HG02938 (cell line): ENCODE results near the gene SLC27A1.
A peak's percentile ranks its signal among the peaks of the same experiment; 100 is the strongest.
"Not testable (repeated sequence)": the region's sequence is repeated elsewhere in the genome, so short reads cannot be mapped to it uniquely, and the experiment has no call there.

ENCODE experiments used
- ATAC-seq: cut with Tn5 transposase; IDR thresholded peaks from one replicate; pipeline ENCODE4 v1.9.1; 2021; ENCODE audit warnings: mild to moderate bottlenecking, moderate library complexity; ENCODE audit not compliant: unreplicated experiment

Gene SLC27A1

DNA sequence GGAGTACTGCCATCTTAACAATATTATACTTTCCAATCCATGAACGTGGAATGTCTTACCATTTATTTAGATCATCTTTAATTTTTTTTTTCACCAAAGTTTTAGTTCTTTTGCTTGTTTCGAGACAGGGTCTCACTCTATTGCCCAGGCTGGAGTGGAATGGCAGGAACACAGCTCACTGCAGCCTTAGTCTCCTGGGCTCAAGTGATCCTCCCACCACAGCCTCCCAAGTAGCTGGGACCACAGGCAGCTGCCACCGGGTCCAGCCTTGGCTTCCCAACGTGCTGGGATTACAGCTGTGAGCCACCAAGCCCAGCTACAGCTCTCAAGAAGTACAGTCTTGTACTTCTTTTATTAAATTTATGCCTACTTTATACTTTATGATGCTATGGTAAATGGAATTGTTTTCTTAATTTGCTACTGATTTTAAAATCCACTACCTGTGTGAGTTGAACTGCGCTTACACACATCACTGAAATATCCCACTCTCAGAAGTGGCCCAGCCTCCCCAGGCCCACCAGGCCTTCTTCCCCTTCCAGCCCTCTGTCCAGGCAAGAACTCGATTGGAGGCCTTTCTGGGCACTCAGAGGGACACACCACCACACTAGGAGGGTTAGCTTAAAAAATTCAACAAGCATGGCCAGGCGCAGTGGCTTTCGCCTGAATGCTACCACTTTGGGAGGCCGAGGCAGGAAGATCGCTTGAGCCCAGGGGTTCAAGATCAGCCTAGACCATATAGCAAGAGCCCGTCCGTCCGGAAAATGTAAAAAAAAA is 40.1 kb downstream of the SLC27A1 start:
- ATAC-seq: no peak

DNA sequence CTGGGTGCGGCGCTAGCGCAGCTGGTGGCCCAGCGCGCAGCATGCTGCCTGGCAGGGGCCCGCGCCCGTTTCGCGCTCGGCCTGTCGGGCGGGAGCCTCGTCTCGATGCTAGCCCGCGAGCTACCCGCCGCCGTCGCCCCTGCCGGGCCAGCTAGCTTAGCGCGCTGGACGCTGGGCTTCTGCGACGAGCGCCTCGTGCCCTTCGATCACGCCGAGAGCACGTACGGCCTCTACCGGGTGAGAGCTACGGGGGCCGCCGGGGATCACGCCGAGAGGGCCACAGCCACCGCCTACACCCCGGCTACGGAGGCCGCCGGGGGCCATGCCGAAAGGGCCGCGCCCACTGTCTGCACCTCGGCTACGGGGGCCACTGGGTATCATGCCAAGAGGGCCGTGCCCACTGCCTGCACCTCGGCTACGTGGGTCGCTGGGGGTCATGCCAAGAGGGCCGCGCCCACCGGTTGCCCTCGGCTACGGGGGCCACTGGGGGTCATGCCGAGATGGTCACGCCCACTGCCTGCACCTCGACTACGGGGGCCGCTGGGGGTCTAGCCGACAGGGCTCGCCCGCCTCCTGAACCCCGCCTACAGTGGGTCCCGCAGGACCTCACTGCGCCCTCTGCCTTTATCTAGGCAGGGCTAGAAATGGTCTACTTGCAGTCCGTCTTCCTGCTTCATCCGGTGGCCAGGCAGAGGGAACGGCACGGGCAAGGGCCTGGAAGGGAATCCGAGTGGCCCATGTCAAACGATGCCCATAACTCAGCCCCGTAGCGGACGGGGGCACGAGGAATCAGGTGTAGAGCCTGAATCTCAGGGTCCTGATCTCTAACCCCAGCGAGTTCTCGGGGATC is 41.6 kb downstream of the SLC27A1 start:
- peak; percentile 57 for ATAC-seq

DNA sequence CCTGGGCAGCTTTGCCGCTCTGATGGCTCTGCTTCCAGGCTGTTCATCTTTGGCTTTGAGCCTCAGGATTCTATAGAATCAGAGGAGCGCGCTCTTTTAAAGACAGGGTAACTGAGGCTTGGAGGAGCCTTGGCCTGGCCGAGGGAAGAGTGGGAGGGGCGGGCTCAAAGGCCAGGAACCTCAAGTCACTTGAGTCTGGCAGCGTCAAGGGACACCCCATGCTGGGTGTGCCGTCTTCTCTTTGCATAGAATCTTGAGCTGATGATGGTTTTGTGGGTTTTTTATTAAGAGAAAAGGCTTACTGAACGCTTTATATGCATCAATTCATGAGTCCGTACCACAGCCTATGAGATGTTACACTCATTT is 42.2 kb downstream of the SLC27A1 start:
- no peak for ATAC-seq

DNA sequence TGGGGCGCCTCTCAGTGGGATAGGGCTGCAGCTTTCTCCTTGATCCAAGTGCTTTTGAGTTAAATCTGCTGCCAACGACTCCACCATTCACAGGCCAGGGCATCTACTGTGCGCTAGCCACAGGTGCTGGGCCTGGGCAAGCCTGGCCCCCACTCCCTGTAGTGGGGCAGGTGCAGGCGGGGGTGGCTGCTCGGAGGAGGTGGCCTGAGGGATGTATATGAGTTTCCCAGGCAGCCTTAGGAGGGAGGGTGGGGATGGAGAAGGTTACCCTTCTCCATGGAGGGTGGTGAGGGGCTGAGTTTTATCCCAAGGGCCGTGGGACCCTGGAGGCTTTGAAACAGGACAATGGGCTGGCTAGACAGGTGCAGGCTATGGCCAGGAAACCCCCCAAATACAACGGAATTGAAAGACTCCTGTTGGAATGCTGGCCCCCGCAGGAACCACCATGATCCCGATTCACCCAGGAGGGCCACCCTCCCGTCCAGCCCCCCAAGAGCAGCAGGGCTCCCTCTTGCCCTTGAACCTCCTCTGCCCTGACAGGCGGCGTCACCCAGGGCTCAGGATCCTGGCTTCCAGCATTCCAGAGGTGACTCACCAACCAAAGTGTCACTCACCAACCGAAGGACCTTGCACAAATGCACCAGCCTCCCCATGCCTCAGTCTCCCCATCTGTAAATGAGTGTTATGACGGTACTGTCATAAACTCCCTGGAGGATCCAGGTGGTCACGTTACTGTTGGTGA is 45.3 kb downstream of the SLC27A1 start:
- no peak for ATAC-seq

DNA sequence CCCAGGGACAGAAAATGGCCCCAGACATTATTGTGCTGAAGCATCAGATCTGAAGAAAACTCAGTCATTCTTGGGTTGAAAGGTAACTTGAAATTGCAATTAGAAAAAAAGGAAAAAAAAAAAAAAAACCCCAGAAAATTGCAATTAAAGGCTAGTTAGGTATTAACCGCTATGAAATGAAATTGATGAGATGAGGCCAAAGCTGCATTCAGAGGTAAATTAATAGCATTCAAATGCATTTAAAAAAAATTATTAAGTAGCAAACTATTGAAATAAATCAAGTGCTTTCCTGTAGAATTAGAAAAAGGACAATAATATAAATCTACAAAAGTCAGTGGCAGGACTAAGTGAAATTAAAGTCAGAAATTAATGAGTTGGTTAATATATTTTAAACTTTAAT is 47.6 kb downstream of the SLC27A1 start:
- ATAC-seq: no peak

DNA sequence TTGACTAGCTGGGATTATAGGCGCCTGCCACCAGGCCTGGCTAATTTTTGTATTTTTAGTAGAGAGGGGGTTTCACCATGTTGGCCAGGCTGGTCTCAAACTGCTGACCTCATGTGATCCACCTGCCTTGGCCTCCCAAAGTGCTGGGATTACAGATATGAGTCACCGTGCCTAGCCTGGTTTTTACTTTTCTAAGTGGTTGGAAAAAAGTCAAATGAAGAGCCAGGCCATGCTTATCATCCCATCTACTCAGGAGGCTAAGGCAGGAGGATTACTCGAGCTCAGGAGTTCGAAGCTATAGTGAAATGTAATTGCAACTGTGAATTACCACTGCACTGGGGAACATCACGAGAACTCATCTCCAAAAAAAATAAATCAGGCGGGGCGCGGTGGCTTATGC is 48.3 kb downstream of the SLC27A1 start:
- ATAC-seq: not testable (repeated sequence)

DNA sequence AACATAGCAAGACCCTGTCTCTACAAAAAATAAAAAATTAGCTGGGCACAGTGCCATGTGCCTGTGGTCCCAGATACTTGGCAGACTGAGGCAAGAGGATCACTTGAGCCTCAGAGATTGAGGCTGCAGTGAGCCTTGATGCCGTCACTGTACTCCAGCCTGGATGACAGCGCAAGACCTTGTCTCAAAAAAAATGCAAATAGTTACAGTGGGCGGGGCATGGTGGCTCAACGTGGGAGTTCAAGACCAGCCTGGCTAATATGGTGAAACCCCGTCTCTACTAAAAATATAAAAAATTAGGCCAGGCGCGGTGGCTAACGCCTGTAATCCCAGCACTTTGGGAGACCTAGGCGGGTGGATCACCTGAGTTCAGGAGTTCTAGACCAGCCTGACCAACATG is 49.6 kb downstream of the SLC27A1 start:
- ATAC-seq: no peak

DNA sequence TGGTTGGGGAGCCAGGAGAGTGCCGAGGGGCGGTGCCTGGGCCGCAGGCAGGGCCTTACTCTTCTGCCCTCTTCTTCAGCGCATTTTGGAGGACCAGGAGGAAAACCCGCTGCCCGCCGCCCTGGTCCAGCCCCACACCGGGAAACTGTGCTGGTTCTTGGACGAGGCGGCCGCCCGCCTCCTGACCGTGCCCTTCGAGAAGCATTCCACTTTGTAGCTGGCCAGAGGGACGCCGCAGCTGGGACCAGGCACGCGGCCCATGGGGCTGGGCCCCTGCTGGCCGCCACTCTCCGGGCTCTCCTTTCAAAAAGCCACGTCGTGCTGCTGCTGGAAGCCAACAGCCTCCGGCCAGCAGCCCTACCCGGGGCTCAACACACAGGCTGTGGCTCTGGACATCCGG is 50.5 kb downstream of the SLC27A1 start:
- ATAC-seq: no peak

DNA sequence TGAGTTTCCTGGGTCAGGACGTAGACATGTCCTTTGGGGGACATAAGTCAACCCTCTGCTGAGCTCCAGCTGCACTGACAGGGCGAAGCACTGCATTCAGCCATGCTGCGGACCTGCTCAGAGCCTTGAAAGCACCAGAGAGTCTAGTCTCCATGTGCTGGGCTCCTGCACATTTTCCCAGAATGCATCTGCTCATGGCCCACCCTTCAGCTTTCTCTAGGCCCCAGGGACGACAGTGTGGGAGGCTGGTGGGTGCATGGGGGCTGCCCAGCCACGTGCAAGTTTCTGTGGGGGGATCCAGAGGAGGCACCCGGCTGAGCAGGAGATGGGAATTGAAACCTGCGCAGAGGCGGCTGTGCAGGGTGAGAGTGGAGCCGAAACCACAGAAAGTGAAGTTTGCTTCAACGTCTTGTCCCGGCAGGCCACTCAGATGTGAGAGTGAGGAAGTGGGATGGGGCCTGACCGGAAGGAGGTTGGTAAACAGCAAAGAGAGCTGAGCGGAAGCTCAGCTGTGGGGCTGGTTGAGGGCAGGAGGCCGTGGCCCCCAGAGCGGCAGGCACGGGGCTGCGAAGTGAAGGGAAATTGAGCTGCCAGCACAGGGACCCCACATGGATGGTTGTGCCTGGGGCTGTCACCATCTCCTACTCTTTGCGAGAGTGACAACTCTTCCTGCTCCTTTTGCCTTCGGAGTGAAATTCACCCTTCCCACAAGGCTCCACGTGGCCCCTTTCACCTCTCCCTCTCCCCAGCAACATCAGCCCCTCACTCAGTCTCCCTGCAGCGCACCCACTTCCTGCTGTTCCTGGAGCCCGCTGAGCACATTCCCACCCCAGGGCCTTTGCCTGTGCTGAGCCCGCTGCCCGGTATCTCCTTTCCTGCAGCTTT is 52.9 kb downstream of the SLC27A1 start:
- peak; percentile 77 for ATAC-seq

DNA sequence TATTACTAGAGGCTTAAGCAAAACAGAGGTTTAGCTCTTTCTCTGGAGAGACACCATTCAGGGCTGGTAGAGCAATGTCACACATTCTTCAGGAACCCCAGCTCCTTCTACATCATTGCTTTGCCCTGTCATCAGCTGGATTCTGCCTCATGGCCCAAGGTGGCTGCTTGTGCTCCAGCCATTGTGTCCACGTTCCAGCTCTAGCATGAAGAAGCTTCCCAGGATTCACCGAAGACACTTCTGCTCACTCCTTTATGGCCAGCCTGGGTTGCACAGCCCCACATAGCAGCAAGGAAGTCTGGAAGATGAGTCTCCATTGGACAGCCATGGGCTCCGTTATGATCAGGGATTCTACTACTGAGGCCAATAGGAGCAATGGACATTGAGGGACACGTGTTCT is 54.3 kb downstream of the SLC27A1 start:
- no peak for ATAC-seq

DNA sequence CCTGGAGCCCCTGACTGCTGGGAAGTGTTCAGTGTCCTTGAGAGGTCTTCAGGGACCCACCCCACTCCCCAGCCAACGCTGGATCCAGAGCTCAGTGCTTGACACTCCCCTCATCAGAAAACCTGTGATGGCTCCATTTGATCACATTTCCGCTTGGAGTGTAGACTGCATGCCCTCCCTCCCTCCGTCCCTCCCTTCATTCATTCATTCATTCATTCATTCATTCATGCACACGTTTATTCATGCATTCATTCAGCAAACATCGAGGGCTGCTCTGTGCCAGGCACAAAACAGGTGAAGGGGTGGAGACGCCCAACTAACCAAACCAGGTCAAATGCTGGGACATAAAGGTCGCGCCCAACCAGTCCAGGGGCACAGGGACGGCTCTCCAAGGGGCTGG is 54.8 kb downstream of the SLC27A1 start:
- no peak for ATAC-seq

DNA sequence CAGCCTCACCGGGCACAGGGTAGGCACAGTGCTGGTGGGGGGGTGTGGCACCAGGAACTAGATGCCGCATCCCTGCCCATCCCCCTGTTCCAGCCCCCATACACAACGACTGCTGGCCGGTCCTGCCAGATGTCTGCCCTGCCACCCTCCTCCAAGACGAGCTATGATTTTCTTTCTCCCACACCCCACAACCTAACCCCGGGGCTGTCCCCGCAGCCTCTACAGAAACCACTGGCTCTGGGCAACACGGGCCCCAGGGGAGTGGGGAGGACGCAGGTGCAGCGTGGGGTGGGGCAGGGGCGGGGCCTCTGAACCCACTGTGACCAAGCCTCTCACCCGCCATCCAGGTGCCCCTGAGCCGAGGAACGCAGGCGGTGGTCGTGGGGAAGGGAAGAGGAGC is 56.6 kb downstream of the SLC27A1 start:
- no peak for ATAC-seq

DNA sequence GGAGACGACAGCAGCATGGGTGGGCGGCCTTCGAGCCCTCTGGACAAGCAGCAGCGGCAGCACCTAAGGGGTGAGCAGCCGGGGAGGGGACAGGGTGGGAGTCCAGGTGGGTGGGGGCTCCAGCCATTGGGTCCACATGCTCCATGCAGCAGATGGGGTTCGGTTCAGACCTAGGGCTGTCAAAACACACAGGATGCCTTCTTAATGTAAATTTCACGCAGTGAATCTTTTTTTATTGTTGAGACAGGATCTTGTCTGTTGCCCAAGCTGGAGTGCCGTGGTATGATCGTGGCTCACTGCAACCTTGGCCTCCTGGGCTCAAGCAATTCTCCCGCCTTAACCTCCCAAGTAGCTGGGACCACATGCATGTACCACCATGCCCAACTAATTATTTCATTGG is 57.0 kb downstream of the SLC27A1 start:
- ATAC-seq: no peak

DNA sequence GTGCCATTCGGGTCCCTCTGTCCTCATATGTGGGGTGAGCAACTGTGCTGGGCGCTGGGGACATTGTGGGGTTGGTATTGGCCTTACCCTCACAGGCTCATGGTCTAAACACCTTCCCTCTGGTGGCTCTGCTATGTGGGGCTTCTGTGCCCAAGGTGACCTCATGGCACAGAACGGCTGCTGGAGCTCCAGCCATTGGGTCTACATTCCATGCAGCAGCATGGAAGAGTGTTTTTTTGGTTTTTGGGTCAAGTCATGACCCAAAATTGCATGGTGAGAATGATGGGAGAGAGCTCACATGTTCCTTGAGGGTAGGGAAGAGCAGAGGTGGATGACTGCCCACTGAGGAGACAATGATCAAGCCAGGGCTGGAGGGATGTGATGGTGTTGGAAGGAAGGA is 58.3 kb downstream of the SLC27A1 start:
- ATAC-seq: no peak

DNA sequence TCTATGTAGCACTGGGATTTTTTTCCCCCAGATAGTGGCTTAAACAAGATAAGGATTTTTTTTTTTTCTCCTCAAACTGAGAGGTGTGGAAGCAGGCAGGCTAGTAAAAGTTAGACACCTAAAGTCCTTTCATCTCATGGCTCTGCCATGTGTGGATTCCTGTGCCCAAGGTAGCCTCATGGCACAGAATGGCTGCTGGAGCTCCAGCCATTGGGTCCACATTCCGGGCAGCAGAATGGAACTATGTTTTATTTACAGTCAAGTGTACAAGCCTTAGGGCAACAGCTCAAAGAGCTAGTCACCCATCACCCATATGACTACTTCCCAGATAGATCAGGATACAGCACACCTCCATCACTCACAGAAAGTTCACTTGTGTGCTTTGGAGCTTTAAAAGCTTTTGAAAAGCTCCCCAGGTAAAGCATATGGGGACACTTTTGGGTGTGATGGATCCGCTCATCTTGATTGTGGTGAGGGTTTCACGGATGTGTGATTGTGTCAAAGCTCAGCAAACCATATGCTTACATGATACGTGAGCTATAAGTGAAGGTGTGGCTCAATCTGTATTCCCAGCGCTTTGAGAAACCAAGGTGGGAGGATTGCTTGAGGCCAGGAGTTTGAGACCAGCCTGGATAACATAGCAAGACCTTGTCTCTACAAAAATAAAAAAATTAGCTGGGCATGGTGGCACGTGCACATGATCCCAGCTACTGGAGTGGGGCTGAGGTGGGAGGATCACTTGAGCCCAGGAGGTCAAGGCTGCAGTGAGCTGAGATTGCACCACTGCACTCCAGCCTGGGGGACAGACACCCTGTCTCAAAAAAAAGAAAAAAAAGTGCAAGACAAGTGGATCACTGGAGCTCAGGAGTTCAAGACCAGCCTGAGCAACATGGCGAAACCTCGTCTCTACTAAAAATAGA is 59.2 kb downstream of the SLC27A1 start:
- ATAC-seq: no peak

DNA sequence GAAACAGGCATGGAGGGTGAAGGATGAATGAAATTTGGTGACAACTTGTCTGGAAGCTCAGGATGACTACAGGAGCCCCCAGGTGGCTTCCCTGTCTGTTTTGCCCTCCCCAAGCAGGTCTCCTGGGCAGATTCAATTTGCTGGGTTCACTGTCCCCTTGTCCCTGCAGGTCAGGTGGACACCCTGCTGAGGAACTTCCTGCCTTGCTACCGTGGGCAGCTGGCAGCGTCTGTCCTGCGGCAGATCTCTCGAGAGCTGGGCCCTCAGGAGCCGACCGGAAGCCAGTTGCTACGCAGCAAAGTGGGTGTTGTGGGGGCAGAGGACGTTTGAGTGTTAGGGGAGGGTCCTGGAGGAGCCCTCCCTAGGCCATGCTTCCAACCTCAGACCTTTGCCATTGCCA is 60.3 kb downstream of the SLC27A1 start:
- no peak for ATAC-seq

DNA sequence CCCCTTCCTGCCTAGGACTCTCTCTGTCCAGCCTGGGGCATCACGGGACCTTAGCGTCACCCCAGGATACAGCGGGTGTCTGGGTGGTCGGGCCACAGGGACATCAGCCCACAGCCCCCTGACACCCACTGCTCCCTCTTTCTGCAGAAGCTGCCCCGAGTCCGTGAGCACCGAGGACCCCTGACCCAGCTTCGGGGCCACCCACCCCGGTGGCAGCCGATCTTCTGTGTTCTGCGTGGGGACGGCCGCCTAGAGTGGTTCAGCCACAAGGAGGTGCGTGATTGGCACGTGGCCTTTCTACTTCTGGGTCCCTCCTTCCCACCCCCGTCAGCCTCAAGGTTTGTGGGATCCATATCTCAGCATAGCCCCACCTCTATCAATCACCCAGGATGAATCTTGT is 61.8 kb downstream of the SLC27A1 start:
- ATAC-seq: no peak

DNA sequence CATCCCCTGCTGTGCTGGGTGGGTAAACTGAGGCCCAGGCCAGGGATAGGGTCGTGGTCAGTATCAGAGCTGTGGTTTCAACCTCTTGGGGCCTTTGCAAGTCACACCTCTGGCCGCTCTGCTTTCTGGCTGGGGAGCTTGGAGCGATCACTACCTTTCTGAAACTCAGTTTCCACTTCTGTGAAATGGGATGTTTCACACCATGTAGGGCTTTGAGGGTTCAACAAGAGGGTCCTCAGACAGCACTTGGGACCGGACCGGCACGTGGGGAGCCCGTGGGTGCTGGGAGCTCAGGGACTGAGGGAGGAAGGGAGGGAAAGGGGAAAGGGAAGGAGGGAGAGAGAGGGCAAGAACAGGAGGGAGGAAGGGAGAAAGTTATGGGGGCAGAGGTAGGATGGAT is 62.2 kb downstream of the SLC27A1 start:
- ATAC-seq: no peak

DNA sequence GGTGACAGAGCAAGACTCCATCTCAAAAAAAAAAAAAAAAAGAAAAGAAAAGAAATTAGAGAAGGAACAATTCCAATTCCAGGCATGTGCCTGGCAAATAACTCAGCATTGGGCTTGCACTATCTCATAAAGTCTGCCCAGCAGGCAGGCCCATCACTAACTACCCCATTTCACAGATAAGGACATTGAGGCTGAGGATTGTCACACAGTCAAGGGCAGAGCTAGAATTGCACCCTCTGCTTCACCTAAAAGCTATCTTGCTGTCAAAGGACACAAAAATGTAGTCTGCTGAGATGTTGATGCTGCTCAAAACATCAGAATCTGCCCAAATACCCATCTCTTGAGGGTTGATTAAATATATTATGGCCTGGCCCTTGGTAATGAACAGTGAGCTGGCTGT is 64.4 kb downstream of the SLC27A1 start:
- no peak for ATAC-seq

DNA sequence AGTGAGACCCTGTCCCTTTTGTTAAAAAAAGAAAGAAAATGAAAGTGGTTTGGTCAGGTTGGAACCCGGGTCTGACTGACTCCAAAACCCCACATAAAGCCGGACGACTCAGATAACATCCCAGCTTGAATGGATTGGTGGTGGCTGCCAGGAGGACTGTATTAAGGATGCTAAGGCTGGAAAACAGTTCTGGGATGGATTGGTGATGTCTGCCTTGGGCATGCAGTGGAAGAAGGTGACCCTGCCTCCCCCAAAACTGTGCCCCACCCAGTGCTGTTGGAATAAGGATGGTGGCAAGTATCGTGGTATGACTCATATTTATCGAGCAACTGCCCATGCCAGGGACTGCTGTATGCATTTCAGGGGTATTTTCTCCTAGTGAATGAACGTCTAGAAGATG is 66.6 kb downstream of the SLC27A1 start:
- no peak for ATAC-seq
